HEK293T (cell line): Measurements from ENCODE around the gene PIAS1.
A peak's percentile ranks its signal among the peaks of the same experiment; 100 is the strongest.
"Not testable (repeated sequence)": the region's sequence is repeated elsewhere in the genome, so short reads cannot be mapped to it uniquely, and the experiment has no call there.

Experiments
- CTCF ChIA-PET: fragments of 350-600 bp; formaldehyde crosslinking; extraction: SDS; loops from one replicate; lab custom pipeline; 2021; ENCODE audit warnings: antibody characterized with exemption, inconsistent platforms; lab: Yijun Ruan, JAX
- POLR2A ChIA-PET: fragments of 350-600 bp; formaldehyde crosslinking; extraction: SDS; loops from one replicate; lab custom pipeline; 2020; ENCODE audit warnings: antibody characterized with exemption, inconsistent platforms; lab: Yijun Ruan, JAX
- DNase-seq: peaks from one replicate; pipeline ENCODE4 v3.0.0; 2012; ENCODE audit warnings: mixed read lengths; ENCODE audit errors: extremely low spot score
- ARNT ChIP-seq: fragments of 450-650 bp; IDR thresholded peaks from 2 replicates; pipeline ENCODE4 v1.6.1; 2017; ENCODE audit warnings: mild to moderate bottlenecking
- BHLHE40 ChIP-seq: fragments of 450-650 bp; IDR thresholded peaks from 2 replicates; pipeline ENCODE4 v1.6.1; 2016; ENCODE audit warnings: mild to moderate bottlenecking, moderate library complexity, borderline replicate concordance
- CTBP1 ChIP-seq: fragments of 450-650 bp; IDR thresholded peaks from 2 replicates; pipeline ENCODE4 v1.6.1; 2016; ENCODE audit warnings: borderline replicate concordance
- ELF4 ChIP-seq: fragments of 450-650 bp; IDR thresholded peaks from 2 replicates; pipeline ENCODE4 v1.6.1; 2017; ENCODE audit warnings: antibody characterized with exemption
- FOXA1 ChIP-seq: fragments of 450-650 bp; IDR thresholded peaks from 2 replicates; pipeline ENCODE4 v1.6.1; 2016; ENCODE audit warnings: mild to moderate bottlenecking
- FOXK2 ChIP-seq: fragments of 450-650 bp; IDR thresholded peaks from 2 replicates; pipeline ENCODE4 v1.6.1; 2016; ENCODE audit warnings: mild to moderate bottlenecking
- FOXM1 ChIP-seq: fragments of 450-650 bp; IDR thresholded peaks from 2 replicates; pipeline ENCODE4 v1.6.1; 2017; ENCODE audit warnings: mild to moderate bottlenecking, borderline replicate concordance
- HDGF ChIP-seq: fragments of 450-650 bp; IDR thresholded peaks from 2 replicates; pipeline ENCODE4 v1.6.1; 2017; ENCODE audit warnings: antibody characterized with exemption, borderline replicate concordance
- L3MBTL2 ChIP-seq: fragments of 450-650 bp; conservative IDR thresholded peaks from 2 replicates; pipeline ENCODE4 v1.6.1; 2016; ENCODE audit warnings: mild to moderate bottlenecking
- LEF1 ChIP-seq: fragments of 450-650 bp; IDR thresholded peaks from 2 replicates; pipeline ENCODE4 v1.6.1; 2017; ENCODE audit warnings: mild to moderate bottlenecking, borderline replicate concordance
- NFRKB ChIP-seq: fragments of 450-650 bp; IDR thresholded peaks from 2 replicates; pipeline ENCODE4 v1.6.1; 2016; ENCODE audit warnings: mild to moderate bottlenecking, moderate library complexity
- PKNOX1 ChIP-seq: fragments of 450-650 bp; IDR thresholded peaks from 2 replicates; pipeline ENCODE4 v1.6.1; 2016
- SP1 ChIP-seq: fragments of 450-650 bp; IDR thresholded peaks from 2 replicates; pipeline ENCODE4 v1.6.1; 2017
- SUZ12 ChIP-seq: fragments of 450-650 bp; IDR thresholded peaks from 2 replicates; pipeline ENCODE4 v1.6.1; 2016; ENCODE audit warnings: mild to moderate bottlenecking
- TARDBP ChIP-seq: fragments of 450-650 bp; IDR thresholded peaks from 2 replicates; pipeline ENCODE4 v1.6.1; 2016
- ZNF384 ChIP-seq: fragments of 450-650 bp; IDR thresholded peaks from 2 replicates; pipeline ENCODE4 v1.6.1; 2016

Gene PIAS1

GRCh38 chr15:68209735-68210408 lies 155.8 kb downstream of the PIAS1 start:
- no peak for DNase-seq
- ChIA-PET POLR2A (no interaction called here), CTCF (no interaction called here)
- TF ChIP-seq FOXA1 (no peak), ELF4 (no peak), PKNOX1 (no peak), FOXK2 (no peak)

GRCh38 chr15:68210409-68210756 lies 156.3 kb downstream of the PIAS1 start:
- ChIA-PET CTCF (interaction anchor here (1.0 kb wide), 1 partner anchor 17 kb away, joined by 3 read pairs; no protein-coding TSS in a partner anchor), POLR2A (no interaction called here)
- TF ChIP-seq L3MBTL2 (no peak), BHLHE40 (no peak), FOXM1 (no peak), HDGF (no peak), NFRKB (no peak), SP1 (no peak)

GRCh38 chr15:68210821-68211655 lies 156.9 kb downstream of the PIAS1 start:
- ChIA-PET CTCF (interaction anchor here (0.6 to 1.0 kb wide), 2 partner anchors 18 to 334 kb away, joined by 3 read pairs; no protein-coding TSS in a partner anchor), POLR2A (interaction anchor here (0.8 kb wide), 1 partner anchor 16 kb away, joined by 3 read pairs; no protein-coding TSS in a partner anchor)
- no peak for TF ChIP-seq FOXA1
- TF ChIP-seq CTBP1: no peak
- TF ChIP-seq PKNOX1: no peak
- TF ChIP-seq NFRKB: no peak
- peak; percentile 76 for DNase-seq

More at GRCh38 chr15:68210409-68210756, 156.3 kb downstream of the PIAS1 start:
- DNase-seq: no peak

GRCh38 chr15:68211656-68212320 lies 157.7 kb downstream of the PIAS1 start:
- CTCF ChIA-PET: interaction anchor here (0.6 kb wide), 1 partner anchor 334 kb away, joined by 3 read pairs; no protein-coding TSS in a partner anchor

GRCh38 chr15:68213491-68213845 lies 159.4 kb downstream of the PIAS1 start:
- CTCF ChIA-PET, POLR2A ChIA-PET, DNase-seq: not testable (repeated sequence)

More at GRCh38 chr15:68211656-68212320, 157.7 kb downstream of the PIAS1 start:
- no peak for TF ChIP-seq SUZ12
- no peak for TF ChIP-seq ZNF384
- TF ChIP-seq L3MBTL2: no peak
- TF ChIP-seq ELF4: no peak
- no peak for TF ChIP-seq ARNT
- no peak for TF ChIP-seq PKNOX1
- no peak for TF ChIP-seq NFRKB
- no peak for TF ChIP-seq BHLHE40
- TF ChIP-seq CTBP1: no peak
- no peak for TF ChIP-seq LEF1
- TF ChIP-seq FOXK2: no peak
- no peak for TF ChIP-seq TARDBP
- TF ChIP-seq FOXM1: no peak
- POLR2A ChIA-PET: interaction anchor here (0.8 kb wide), 1 partner anchor 17 kb away, joined by 3 read pairs; no protein-coding TSS in a partner anchor
- DNase-seq: no peak

GRCh38 chr15:68213991-68214837 lies 160.1 kb downstream of the PIAS1 start:
- ChIA-PET CTCF (no interaction called here), POLR2A (no interaction called here)
- no peak for DNase-seq
- TF ChIP-seq NFRKB (no peak), HDGF (no peak), PKNOX1 (no peak), ELF4 (no peak), SP1 (no peak), TARDBP (no peak), ZNF384 (no peak), CTBP1 (no peak), BHLHE40 (no peak), FOXA1 (no peak), ARNT (no peak), SUZ12 (no peak)
